AG20443 (cell line): ENCODE measurements around the gene RPUSD2.
"Not testable (repeated sequence)": the region's sequence is repeated elsewhere in the genome, so short reads cannot be mapped to it uniquely, and the experiment has no call there.

Experiments
- DNase-seq: peaks from one replicate; pipeline ENCODE4 v3.0.0; 2012; ENCODE audit warnings: low spot score, mixed read lengths

Gene RPUSD2

GRCh38 chr15:40565333-40566238 is 3.5 kb upstream of the RPUSD2 start:
- DNase-seq = no peak

GRCh38 chr15:40567111-40567510 is 2.0 kb upstream of the RPUSD2 start:
- no peak for DNase-seq

- DNase-seq = no peak
Observed at GRCh38 chr15:40575113-40575512, 6.0 kb downstream of the RPUSD2 start.

- not testable (repeated sequence) for DNase-seq
Observed at GRCh38 chr15:40576914-40577313, 7.8 kb downstream of the RPUSD2 start.

GRCh38 chr15:40578892-40579291 is 9.8 kb downstream of the RPUSD2 start:
- DNase-seq = no peak

GRCh38 chr15:40581796-40582195 is 12.7 kb downstream of the RPUSD2 start:
- DNase-seq = not testable (repeated sequence)

GRCh38 chr15:40582726-40583246 is 13.7 kb downstream of the RPUSD2 start:
- no peak for DNase-seq

GRCh38 chr15:40584191-40584590 is 15.1 kb downstream of the RPUSD2 start:
- DNase-seq = no peak

- no peak for DNase-seq
Observed at GRCh38 chr15:40590667-40591050, 21.6 kb downstream of the RPUSD2 start.

- no peak for DNase-seq
Observed at GRCh38 chr15:40591389-40591788, 22.3 kb downstream of the RPUSD2 start.

GRCh38 chr15:40593165-40593564 is 24.1 kb downstream of the RPUSD2 start:
- no peak for DNase-seq

- peak; percentile 94 for DNase-seq
Observed at GRCh38 chr15:40593588-40594428, 24.7 kb downstream of the RPUSD2 start, which contains the start of gene KNL1. TSS of gene KNL1 (plus strand) at chr15:40594249. CDS start at chr15:40602932, 8,683 bp downstream.

GRCh38 chr15:40594429-40594836 is 25.3 kb downstream of the RPUSD2 start:
- DNase-seq = peak; percentile 77

GRCh38 chr15:40595219-40595618 is 26.1 kb downstream of the RPUSD2 start:
- DNase-seq = no peak

GRCh38 chr15:40595773-40596172 is 26.7 kb downstream of the RPUSD2 start:
- DNase-seq = no peak

GRCh38 chr15:40597024-40597423 is 27.9 kb downstream of the RPUSD2 start:
- DNase-seq = no peak

GRCh38 chr15:40598126-40598525 is 29.0 kb downstream of the RPUSD2 start:
- DNase-seq = no peak

GRCh38 chr15:40598672-40599071 is 29.6 kb downstream of the RPUSD2 start:
- DNase-seq = no peak

GRCh38 chr15:40600956-40601355 is 31.9 kb downstream of the RPUSD2 start:
- no peak for DNase-seq

- no peak for DNase-seq
Observed at GRCh38 chr15:40603935-40604334, 34.8 kb downstream of the RPUSD2 start.

GRCh38 chr15:40613080-40613479 is 44.0 kb downstream of the RPUSD2 start:
- DNase-seq = no peak

- no peak for DNase-seq
Observed at GRCh38 chr15:40618023-40618422, 48.9 kb downstream of the RPUSD2 start.

- no peak for DNase-seq
Observed at GRCh38 chr15:40618906-40619305, 49.8 kb downstream of the RPUSD2 start.
